Measurements from ENCODE around the gene GRM1. TPM values are rescaled to one million over a fixed set of nuclear protein-coding genes. Genes with fewer than 3 reads are reported as not detected.

GRM1 gene
- total RNA-seq, 4 donors from 2014 or later, result under 0.01 TPM; not detected in 2

GRCh38 chr6:146265056-146265455, 236.2 kb downstream of the GRM1 start:
- TF ChIP-seq, protein P1, sequence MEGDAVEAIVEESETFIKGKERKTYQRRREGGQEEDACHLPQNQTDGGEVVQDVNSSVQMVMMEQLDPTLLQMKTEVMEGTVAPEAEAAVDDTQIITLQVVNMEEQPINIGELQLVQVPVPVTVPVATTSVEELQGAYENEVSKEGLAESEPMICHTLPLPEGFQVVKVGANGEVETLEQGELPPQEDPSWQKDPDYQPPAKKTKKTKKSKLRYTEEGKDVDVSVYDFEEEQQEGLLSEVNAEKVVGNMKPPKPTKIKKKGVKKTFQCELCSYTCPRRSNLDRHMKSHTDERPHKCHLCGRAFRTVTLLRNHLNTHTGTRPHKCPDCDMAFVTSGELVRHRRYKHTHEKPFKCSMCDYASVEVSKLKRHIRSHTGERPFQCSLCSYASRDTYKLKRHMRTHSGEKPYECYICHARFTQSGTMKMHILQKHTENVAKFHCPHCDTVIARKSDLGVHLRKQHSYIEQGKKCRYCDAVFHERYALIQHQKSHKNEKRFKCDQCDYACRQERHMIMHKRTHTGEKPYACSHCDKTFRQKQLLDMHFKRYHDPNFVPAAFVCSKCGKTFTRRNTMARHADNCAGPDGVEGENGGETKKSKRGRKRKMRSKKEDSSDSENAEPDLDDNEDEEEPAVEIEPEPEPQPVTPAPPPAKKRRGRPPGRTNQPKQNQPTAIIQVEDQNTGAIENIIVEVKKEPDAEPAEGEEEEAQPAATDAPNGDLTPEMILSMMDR (IDR thresholded peaks at IDR 0.05; ENCODE audit: low read depth), result no peak

GRCh38 chr6:146267447-146267846, 238.6 kb downstream of the GRM1 start:
- TF ChIP-seq, protein P1 (IDR thresholded peaks at IDR 0.05; ENCODE audit: low read depth), result no peak

DNA sequence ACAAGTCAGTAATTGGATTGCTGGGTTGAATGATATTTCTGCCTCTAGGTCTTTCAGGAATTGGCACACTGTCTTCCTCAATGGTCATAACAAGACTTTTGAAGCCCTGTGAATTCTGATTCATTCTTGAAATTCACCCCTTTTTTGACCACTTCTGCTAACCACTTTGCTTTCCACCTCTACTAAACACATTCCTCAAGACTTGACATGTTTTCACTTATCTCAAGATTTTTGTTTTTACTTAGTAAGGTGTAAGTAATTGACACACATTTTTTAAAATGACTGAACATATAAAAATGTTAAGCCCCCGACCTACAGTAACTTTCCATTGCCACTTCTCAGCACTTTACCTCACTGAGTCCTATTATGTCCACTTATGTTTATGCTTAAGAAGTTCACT, 239.1 kb downstream of the GRM1 start:
- TF ChIP-seq, protein P1 (IDR thresholded peaks at IDR 0.05; ENCODE audit: low read depth), result no peak

DNA sequence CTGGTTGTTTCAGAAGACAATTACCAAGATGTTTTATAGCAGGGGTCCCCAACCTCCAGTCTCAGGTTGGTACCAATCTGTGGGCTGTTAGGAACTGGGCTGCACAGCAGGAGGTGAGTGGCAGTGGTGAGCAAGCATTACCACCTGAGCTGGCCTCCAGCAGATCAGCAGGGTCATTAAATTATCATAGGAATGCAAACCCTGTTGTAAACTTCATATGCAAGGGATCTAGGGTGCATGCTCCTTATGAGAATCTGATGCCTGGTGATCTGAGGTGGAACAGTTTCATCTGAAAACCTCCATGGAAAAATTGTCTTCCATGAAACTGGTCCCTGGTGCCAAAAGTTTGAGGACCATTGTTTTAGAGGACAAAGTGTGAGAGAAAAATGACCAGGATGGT, 240.6 kb downstream of the GRM1 start:
- TF ChIP-seq, protein P1 (IDR thresholded peaks at IDR 0.05; ENCODE audit: low read depth), result no peak

GRCh38 chr6:146273490-146273889, 244.6 kb downstream of the GRM1 start:
- TF ChIP-seq, protein P1 (IDR thresholded peaks at IDR 0.05; ENCODE audit: low read depth), result no peak

DNA sequence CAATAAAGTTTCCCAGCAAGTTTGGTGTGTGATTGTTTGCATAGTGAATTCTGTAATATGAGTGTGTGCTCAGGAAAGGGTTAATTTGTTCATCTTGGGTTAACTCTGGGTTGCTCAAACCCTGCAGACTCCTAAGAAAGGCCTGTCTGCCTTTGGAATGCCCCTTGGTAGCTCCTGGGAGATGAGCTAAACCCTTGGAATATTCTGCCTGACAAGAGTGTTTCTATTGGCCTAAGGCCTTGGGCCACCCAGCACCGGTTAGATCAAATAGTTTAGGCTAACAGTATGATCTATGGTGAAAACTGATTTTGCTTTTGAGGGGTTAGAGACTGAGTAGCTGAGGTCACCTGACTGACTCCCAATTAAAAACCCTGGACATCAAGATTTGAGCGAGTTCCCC, 248.3 kb downstream of the GRM1 start:
- TF ChIP-seq, protein P1 (IDR thresholded peaks at IDR 0.05; ENCODE audit: low read depth), result no peak

- TF ChIP-seq, protein P1 (IDR thresholded peaks at IDR 0.05; ENCODE audit: low read depth), result no peak
Measured at GRCh38 chr6:146281651-146282362, 252.9 kb downstream of the GRM1 start.
